ENCODE results near the gene SSU72.
A peak's percentile ranks its signal among the peaks of the same experiment; 100 is the strongest.

SSU72 gene

DNA sequence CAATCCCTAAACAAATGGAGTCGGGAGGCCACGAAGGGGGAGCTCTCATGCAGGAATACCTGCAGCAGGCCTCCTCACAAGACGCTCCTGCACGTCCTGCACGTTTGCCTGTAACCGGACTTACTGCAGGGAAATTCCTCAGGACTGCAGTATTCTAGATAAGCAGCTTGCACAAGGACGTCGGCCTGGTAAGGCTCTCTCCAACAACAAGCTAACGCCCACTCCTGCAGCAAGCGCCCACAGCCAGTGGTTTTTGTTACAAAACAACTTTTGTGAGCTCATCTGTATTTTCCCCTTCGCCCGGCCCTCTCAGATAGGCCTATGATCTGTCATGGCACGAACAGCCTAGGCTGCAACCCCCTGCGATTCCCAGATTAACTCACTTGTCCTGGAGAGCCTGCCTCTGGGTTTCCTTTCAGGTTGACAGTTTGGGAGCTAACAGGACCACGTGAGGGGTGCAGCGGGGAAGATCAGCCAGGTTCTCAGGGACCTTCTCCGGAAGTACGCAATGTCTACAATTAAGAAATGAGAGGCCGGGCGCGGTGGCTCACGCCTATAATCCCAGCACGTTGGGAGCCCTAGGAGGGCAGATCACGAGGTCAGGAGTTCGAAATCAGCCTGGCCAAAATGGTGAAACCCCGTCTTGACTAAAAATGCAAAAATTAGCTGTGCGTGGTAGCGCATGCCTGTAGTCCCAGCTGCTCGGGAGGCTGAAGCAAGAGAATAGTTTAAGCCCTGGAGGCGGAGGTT lies 39.7 kb upstream of the SSU72 start:
- no peak overlapping the region for H4K5ac ChIP-seq (ENCODE audit: low read length)
- H3K4me2 ChIP-seq (ENCODE audit: low read length), result peak overlapping the region; percentile 82
- H3K36me3 ChIP-seq (ENCODE audit: control insufficient read depth, insufficient read depth, low read length), result no peaks in the 10 kb centered on the region
- H3K79me1 ChIP-seq (ENCODE audit: low read length), result peaks cover 8% of the 10 kb centered on the region
- H3K27ac ChIP-seq (ENCODE audit: low read depth, low read length), result no peak overlapping the region
- H3K4me3 ChIP-seq (ENCODE audit: low read length), result peak overlapping the region; percentile 53
- H4K8ac ChIP-seq (ENCODE audit: low read depth, low read length), result no peak overlapping the region
- peak overlapping the region; percentile 82 for H3K56ac ChIP-seq (ENCODE audit: low read length)
- H2BK15ac ChIP-seq (replicated peaks; ENCODE audit: low read depth), result no peak overlapping the region
- H2AK5ac ChIP-seq (ENCODE audit: low read length), result no peak overlapping the region
- H2BK5ac ChIP-seq (ENCODE audit: low read length), result no peak overlapping the region
- H3K23ac ChIP-seq (ENCODE audit: low read length), result peak overlapping the region; percentile 66
- no peak overlapping the region for H3K4ac ChIP-seq (ENCODE audit: low read depth, low read length)
- no peak overlapping the region for H3K18ac ChIP-seq (ENCODE audit: low read length)
- H3K27me3 ChIP-seq (ENCODE audit: insufficient read depth, low read length, poor library complexity), result no peaks in the 10 kb centered on the region
- peaks cover 4% of the 10 kb centered on the region for H3K79me2 ChIP-seq (ENCODE audit: control insufficient read depth, insufficient read depth, low read length)
- peaks cover 7% of the 10 kb centered on the region for H3K4me1 ChIP-seq (ENCODE audit: control insufficient read depth, low read depth, low read length)
- no CpG with 5 or more reads among the region's 30 CpGs for WGBS (ENCODE audit: extremely low coverage, insufficient coverage, low lambda C conversion rate)
- DNase-seq, result no peak
- H3K9ac ChIP-seq (ENCODE audit: low read length), result peak overlapping the region; percentile 59
- no peak overlapping the region for H2BK120ac ChIP-seq (ENCODE audit: low read depth, low read length)

DNA sequence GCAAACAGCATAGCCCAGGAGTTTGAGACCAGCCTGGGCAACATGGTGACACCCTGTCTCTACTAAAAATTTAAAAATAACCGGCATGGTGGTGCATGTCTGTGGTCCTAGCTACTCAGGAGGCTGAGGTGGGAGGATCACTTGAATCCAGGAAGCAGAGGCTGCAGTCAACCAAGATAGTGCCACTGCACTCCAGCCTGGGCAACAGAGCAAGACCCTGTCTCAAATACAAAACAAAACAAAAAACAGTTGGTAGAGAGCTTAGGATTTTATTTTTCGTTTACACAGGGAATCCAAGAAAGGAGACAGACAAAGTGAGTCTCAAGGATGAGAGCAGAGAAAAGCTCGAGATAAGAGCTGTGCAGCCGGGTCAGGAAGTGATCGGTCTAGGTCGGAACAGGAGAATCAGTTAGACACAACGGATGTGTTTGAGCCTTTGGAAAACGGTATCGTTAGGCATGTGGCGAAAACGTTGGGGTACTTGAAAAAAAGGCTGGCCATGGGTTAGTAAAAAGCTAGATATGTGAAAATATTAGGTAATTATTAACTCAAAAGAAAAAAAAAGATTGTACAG lies 38.9 kb upstream of the SSU72 start:
- no peak overlapping the region for H4K5ac ChIP-seq (ENCODE audit: low read length)
- H3K56ac ChIP-seq (ENCODE audit: low read length), result no peak overlapping the region
- H3K4me3 ChIP-seq (ENCODE audit: low read length), result no peak overlapping the region
- no peak overlapping the region for H3K4me2 ChIP-seq (ENCODE audit: low read length)
- no peak overlapping the region for H2BK120ac ChIP-seq (ENCODE audit: low read depth, low read length)
- H4K8ac ChIP-seq (ENCODE audit: low read depth, low read length), result no peak overlapping the region
- no peak for DNase-seq
- no peak overlapping the region for H2AK5ac ChIP-seq (ENCODE audit: low read length)
- no peaks in the 10 kb centered on the region for H3K36me3 ChIP-seq (ENCODE audit: control insufficient read depth, insufficient read depth, low read length)
- no peak overlapping the region for H3K4ac ChIP-seq (ENCODE audit: low read depth, low read length)
- H3K27ac ChIP-seq (ENCODE audit: low read depth, low read length), result no peak overlapping the region
- no peak overlapping the region for H3K18ac ChIP-seq (ENCODE audit: low read length)
- no peak overlapping the region for H2BK15ac ChIP-seq (replicated peaks; ENCODE audit: low read depth)
- no peak overlapping the region for H3K9ac ChIP-seq (ENCODE audit: low read length)
- peaks cover 4% of the 10 kb centered on the region for H3K79me2 ChIP-seq (ENCODE audit: control insufficient read depth, insufficient read depth, low read length)
- peaks cover 7% of the 10 kb centered on the region for H3K4me1 ChIP-seq (ENCODE audit: control insufficient read depth, low read depth, low read length)
- no peak overlapping the region for H2BK5ac ChIP-seq (ENCODE audit: low read length)
- H3K79me1 ChIP-seq (ENCODE audit: low read length), result peaks cover 8% of the 10 kb centered on the region
- WGBS (ENCODE audit: extremely low coverage, insufficient coverage, low lambda C conversion rate), result no CpG with 5 or more reads among the region's 11 CpGs
- H3K27me3 ChIP-seq (ENCODE audit: insufficient read depth, low read length, poor library complexity), result no peaks in the 10 kb centered on the region
- no peak overlapping the region for H3K23ac ChIP-seq (ENCODE audit: low read length)

DNA sequence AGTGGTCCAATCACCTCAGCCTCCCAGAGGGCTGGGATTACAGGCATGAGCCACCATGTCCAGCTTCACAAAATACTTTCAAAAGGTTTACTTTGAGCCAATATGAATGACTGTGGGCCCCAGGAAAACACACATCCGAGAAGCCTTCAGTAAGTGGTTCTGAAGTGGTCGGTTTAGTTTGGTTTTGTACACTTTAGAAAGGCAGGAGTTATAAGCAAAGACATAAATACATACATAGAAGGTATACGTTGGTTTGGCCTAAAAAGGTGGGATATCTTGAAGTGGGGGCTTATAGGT lies 37.4 kb upstream of the SSU72 start:
- H3K4me3 ChIP-seq (ENCODE audit: low read length), result no peak overlapping the region
- no peak overlapping the region for H3K27ac ChIP-seq (ENCODE audit: low read depth, low read length)

DNA sequence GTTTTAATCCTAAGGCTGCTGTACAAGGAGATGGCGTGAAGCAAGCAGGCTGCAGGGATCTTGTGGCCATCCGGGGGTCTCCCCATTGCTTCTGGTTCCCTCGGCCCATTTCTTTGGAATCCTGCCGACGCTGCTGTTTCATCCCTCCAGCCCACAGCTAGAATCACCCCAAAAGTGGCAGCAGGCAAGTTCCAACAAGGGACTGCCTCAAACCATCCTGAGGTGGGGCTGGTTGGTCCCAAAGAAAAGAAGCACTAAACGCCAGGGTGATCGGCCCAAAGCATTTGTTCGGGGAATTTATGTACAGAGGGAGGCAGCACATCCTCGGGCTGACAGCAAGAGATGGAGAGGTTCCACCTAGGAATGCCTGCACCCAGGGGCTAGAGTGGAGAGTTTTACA lies 36.1 kb upstream of the SSU72 start:
- Histone ChIP-seq H3K27me3 (ENCODE audit: insufficient read depth, low read length, poor library complexity) (no peaks in the 10 kb centered on the region), H4K5ac (ENCODE audit: low read length) (no peak overlapping the region), H3K27ac (ENCODE audit: low read depth, low read length) (no peak overlapping the region), H2AK5ac (ENCODE audit: low read length) (no peak overlapping the region), H3K18ac (ENCODE audit: low read length) (no peak overlapping the region), H3K79me1 (ENCODE audit: low read length) (peaks cover 8% of the 10 kb centered on the region), H2BK5ac (ENCODE audit: low read length) (no peak overlapping the region), H3K9ac (ENCODE audit: low read length) (no peak overlapping the region), H3K56ac (ENCODE audit: low read length) (no peak overlapping the region), H3K4me2 (ENCODE audit: low read length) (no peak overlapping the region), H3K36me3 (ENCODE audit: control insufficient read depth, insufficient read depth, low read length) (no peaks in the 10 kb centered on the region), H3K4me3 (ENCODE audit: low read length) (no peak overlapping the region), H2BK120ac (ENCODE audit: low read depth, low read length) (no peak overlapping the region), H3K79me2 (ENCODE audit: control insufficient read depth, insufficient read depth, low read length) (peaks cover 4% of the 10 kb centered on the region), H3K23ac (ENCODE audit: low read length) (no peak overlapping the region), H2BK15ac (replicated peaks; ENCODE audit: low read depth) (no peak overlapping the region), H3K4me1 (ENCODE audit: control insufficient read depth, low read depth, low read length) (peaks cover 7% of the 10 kb centered on the region), H3K4ac (ENCODE audit: low read depth, low read length) (no peak overlapping the region), H4K8ac (ENCODE audit: low read depth, low read length) (no peak overlapping the region)
- no CpG with 5 or more reads among the region's 9 CpGs for WGBS (ENCODE audit: extremely low coverage, insufficient coverage, low lambda C conversion rate)
- DNase-seq, result no peak

More for the DNA sequence above, 37.4 kb upstream of the SSU72 start:
- WGBS (ENCODE audit: extremely low coverage, insufficient coverage, low lambda C conversion rate), result no CpG with 5 or more reads among the region's 3 CpGs
- no peak overlapping the region for H2BK5ac ChIP-seq (ENCODE audit: low read length)
- no peak overlapping the region for H4K5ac ChIP-seq (ENCODE audit: low read length)
- no peak overlapping the region for H3K9ac ChIP-seq (ENCODE audit: low read length)
- no peaks in the 10 kb centered on the region for H3K36me3 ChIP-seq (ENCODE audit: control insufficient read depth, insufficient read depth, low read length)
- H2BK120ac ChIP-seq (ENCODE audit: low read depth, low read length), result no peak overlapping the region
- no peak overlapping the region for H2BK15ac ChIP-seq (replicated peaks; ENCODE audit: low read depth)
- no peaks in the 10 kb centered on the region for H3K27me3 ChIP-seq (ENCODE audit: insufficient read depth, low read length, poor library complexity)
- no peak overlapping the region for H2AK5ac ChIP-seq (ENCODE audit: low read length)
- peaks cover 4% of the 10 kb centered on the region for H3K79me2 ChIP-seq (ENCODE audit: control insufficient read depth, insufficient read depth, low read length)
- no peak overlapping the region for H3K4me2 ChIP-seq (ENCODE audit: low read length)
- no peak overlapping the region for H3K23ac ChIP-seq (ENCODE audit: low read length)
- H3K4ac ChIP-seq (ENCODE audit: low read depth, low read length), result no peak overlapping the region
- no peak overlapping the region for H3K18ac ChIP-seq (ENCODE audit: low read length)
- H3K79me1 ChIP-seq (ENCODE audit: low read length), result peaks cover 8% of the 10 kb centered on the region
- H3K4me1 ChIP-seq (ENCODE audit: control insufficient read depth, low read depth, low read length), result peaks cover 7% of the 10 kb centered on the region
- no peak for DNase-seq
- no peak overlapping the region for H3K56ac ChIP-seq (ENCODE audit: low read length)
- H4K8ac ChIP-seq (ENCODE audit: low read depth, low read length), result no peak overlapping the region

DNA sequence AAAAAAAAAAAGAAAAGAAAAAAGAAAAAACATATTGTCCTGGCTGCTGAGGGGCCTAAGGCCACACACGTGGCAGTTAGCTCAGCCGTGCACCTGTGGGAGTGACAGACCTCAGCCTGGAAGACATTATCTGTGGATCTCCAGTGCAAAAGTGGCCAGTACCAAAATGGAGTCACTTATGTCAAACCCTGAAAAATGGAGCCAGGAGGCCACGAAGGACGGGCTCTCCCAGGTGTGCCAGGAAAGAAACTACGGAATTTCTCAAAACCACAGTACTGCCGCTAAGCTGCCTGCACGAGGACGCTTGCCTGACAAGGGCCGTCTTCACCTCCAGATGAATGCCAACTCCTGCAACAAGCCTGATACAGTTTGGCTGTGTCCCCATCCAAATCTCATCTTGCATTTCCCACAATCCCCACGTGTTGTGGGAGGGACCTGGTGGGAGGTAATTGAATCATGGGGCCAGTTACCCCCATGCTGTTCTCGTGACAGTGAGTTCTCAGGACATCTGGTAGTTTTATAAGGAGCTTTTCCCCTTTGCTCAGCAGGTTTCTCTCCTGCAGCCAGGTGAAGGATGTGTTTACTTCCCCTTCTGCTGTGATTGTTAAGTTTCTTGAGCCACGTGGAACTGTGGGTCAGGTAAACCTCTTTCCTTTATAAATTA lies 35.3 kb upstream of the SSU72 start:
- Histone ChIP-seq H3K23ac (ENCODE audit: low read length) (no peak overlapping the region), H2AK5ac (ENCODE audit: low read length) (no peak overlapping the region), H3K4me1 (ENCODE audit: control insufficient read depth, low read depth, low read length) (peaks cover 7% of the 10 kb centered on the region), H3K27ac (ENCODE audit: low read depth, low read length) (no peak overlapping the region), H3K18ac (ENCODE audit: low read length) (no peak overlapping the region), H3K79me1 (ENCODE audit: low read length) (peaks cover 8% of the 10 kb centered on the region), H3K27me3 (ENCODE audit: insufficient read depth, low read length, poor library complexity) (no peaks in the 10 kb centered on the region), H3K4me3 (ENCODE audit: low read length) (no peak overlapping the region), H3K4ac (ENCODE audit: low read depth, low read length) (no peak overlapping the region), H3K36me3 (ENCODE audit: control insufficient read depth, insufficient read depth, low read length) (no peaks in the 10 kb centered on the region), H3K56ac (ENCODE audit: low read length) (no peak overlapping the region), H4K8ac (ENCODE audit: low read depth, low read length) (no peak overlapping the region), H3K4me2 (ENCODE audit: low read length) (no peak overlapping the region), H3K9ac (ENCODE audit: low read length) (no peak overlapping the region), H2BK5ac (ENCODE audit: low read length) (no peak overlapping the region), H4K5ac (ENCODE audit: low read length) (no peak overlapping the region), H2BK120ac (ENCODE audit: low read depth, low read length) (no peak overlapping the region), H3K79me2 (ENCODE audit: control insufficient read depth, insufficient read depth, low read length) (peaks cover 4% of the 10 kb centered on the region), H2BK15ac (replicated peaks; ENCODE audit: low read depth) (no peak overlapping the region)
- DNase-seq, result no peak
- WGBS (ENCODE audit: extremely low coverage, insufficient coverage, low lambda C conversion rate), result no CpG with 5 or more reads among the region's 12 CpGs
